Stimulated activated CD8-positive, alpha-beta memory T cell treated with anti-CD3 and anti-CD28 coated beads, Interleukin-2, amount 100 ng/mL, for 1 hour (primary cell): Measurements from ENCODE around the gene TMEM213.

Experiments
- DNase-seq, 2 donors: peaks; one replicate each; pipeline ENCODE4 v3.0.0-alpha.2; 2020; ENCODE audit warnings: low read depth in 2 of 2

Gene TMEM213

DNA sequence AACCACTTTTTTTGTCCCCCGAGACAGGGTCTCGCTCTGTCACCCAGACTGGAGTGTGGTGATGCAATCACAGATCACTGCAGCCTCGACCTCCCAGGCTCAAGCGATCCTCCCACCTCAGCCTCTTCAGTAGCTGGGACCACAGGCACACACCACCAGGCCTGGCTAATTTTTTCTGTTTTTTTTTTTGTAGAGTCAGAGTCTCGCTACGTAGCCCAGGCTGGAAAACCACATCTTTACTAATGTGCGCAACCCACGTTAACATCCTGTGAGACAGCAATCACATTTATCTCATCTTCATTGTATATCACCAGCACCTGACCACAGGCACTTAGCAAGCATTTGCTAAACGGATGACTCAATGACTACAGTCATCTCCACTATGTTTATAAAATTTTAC lies 78.0 kb downstream of the TMEM213 start:
- peak in 1 of 2 donors; percentile 24 for DNase-seq

DNA sequence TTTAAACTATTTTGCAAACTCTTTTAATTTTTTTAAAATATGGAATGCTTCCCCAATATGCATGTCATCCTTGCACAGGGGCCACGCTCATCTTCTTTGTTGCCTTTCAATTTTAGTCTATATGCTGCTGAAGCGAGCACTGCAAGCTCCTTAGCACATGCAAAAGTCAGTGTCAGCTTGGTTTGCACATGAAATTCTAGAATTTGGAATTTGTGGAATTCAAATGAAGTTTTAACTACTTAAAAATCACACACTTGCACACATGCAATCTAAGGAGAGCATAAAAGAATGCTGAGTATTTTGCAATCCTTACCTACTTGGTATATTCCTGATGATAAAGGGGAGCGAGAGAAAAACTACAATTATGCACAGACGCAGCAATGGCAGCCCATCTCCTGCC lies 78.5 kb downstream of the TMEM213 start:
- no peak for DNase-seq

DNA sequence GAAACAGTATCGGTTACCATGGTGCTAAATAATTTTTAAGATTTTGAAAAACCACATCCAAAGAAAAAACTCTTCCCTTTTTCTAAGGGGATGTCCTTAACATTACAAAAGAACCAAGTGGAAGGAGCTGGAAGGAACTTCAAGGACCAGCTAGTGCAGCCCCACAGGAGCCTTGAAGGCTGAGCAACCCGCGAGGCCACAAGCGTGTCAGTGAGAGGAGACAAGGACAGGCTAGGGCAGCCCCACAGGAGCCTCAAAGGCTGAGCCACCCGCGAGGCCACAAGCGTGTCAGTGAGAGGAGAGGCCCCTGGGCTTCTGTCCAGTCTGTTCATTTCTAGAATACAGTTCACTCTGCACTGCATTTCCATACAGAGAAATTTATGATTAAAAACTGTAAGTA lies 80.3 kb downstream of the TMEM213 start:
- no peak for DNase-seq

DNA sequence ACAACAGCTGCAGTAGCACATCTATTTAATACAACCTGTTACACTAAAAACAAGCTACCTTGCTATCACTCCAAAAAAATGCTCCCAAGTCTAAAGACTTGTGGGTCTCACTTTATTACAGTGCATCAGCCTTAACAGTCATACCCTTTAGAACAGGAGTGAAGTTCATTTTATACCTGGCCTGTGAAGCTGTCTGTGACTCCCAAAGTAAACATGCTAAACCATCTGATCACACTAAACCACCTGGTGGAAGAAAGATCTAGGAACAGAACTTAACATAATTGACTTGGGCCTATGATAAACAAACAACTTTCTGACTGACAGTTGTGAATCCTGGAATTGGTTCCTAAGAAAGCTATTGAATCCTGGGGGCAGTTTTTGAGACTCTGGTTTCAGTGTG lies 81.1 kb downstream of the TMEM213 start:
- DNase-seq, result no peak

DNA sequence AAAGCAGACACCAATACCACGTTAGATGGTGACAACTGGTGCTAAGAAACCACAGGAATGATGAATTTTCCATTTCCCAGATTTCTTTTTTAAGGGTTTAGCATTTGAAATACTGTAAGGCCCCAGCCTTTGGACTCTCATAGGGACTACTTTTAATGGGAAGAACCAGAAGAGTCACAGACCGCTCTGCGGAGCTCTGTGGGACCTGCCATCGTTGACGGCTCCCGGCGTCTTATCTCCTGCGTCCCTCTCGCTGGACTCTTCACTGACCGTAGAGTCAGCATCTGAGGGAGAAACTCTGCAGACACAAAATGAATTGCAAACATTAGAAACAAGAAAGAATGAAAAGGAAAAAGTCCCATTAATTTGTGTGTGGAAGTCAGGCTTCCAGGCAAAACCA lies 81.6 kb downstream of the TMEM213 start:
- no peak for DNase-seq

DNA sequence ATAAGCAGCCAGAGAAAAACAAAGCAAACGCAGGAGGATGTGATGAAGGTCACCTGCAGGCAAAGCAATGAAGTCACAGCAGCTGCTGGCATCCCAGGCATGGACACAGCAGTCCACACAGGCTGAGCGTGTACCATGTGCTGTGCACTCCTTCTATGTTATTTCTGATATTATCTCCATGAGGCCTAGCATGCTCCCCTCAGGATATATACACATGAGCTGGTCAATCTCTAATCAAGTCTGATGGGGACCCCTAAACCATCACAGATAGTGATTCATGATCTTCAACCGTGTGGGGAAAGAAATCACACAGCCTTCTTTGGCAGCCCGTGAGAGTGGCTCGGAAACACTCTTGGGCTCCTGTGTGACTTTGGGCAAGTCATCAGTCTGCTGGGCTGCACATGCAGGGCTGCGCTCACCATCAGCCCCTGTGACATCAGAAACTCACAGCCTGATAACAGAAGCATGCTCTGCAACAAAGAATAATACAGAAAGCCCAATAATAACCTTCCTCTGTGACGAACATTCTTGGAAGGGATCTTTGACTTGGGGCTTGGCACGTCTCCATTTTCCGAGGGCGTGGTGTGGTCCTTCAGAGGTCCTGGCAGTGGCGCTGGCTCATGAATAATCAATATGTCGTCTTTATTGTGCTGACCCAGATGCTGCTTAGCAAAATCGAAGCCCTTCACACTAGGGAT lies 83.2 kb downstream of the TMEM213 start:
- DNase-seq, result no peak

DNA sequence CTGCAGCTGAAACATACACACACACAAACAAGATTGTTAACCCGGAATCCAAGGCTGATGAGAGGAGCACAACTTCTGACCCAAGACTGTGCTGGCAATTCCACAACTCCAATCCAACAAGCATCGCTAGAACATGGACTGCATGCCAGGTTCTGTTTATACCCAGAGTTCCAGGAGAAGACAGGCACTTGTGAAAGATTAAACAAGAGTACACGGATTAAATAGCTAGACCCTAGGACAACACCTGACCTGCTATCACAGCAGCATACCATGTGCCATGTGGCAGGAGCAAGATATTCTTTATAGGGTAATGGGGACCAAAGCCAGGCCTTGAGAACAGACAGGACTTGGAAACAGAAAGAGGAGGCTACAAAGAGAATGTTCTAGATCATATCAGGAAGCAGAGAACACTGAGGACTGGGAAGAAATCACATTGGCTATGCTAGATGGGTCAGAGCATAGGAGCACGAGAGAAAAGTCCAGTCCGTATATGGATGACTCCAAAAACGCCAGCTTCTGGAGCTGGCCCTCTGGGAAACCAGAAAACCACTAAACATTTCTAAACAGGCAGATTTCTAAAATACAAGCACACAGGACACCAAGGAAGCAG lies 83.9 kb downstream of the TMEM213 start:
- no peak for DNase-seq

DNA sequence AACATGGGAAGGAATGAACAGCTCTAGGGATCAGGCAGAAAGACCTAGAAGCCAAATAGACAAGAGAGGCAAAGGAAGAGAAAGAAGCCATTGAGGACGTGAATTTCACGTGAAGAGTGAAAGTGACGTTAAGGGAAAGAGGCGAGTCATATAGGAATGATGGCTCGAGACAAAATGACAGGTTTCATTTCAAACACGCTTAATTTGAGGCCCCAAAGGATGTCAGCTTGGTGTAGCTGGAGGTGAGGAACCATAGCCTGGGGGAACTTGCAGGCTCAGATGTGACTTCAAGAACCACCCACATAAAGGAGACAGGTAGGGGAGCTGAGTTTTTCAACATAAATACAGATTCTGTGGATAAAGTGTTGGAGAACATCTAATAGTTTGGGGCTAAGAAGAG lies 84.5 kb downstream of the TMEM213 start:
- no peak for DNase-seq

DNA sequence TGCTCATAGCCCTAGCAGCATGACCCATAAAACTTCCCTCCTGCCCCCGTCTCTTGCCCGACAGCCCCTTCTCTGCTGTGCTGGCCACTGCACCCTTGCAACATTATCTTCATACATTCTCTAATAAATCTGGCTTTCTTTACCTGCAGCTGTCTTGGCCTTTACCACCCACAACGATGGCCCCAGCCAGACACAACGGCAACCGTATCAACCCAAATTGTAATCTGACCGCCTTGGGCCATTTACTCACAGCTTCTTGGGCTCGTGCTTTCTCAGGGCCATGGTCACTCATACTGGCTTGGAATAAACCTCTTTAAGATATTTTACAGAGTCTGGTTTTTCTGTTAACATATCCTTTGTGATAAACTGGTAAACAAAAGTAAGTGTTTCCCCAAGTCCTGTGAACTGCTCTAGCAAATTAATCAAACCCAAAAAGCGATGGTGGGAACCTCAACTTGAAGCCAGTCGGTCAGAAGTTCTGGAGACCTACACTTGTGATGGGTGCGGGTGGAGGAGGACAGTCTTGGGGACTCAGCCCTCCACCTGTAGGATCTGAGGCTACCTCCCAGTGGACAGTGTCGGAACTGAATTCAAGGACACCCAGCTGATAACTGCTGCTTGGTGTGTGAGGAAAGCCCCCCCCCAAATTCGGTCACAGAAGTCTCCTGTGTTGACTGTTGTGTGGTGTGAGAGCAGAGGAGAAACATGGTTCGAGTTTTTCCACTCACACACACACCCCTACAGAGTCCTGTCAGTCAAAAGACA lies 87.8 kb downstream of the TMEM213 start:
- DNase-seq, result no peak

DNA sequence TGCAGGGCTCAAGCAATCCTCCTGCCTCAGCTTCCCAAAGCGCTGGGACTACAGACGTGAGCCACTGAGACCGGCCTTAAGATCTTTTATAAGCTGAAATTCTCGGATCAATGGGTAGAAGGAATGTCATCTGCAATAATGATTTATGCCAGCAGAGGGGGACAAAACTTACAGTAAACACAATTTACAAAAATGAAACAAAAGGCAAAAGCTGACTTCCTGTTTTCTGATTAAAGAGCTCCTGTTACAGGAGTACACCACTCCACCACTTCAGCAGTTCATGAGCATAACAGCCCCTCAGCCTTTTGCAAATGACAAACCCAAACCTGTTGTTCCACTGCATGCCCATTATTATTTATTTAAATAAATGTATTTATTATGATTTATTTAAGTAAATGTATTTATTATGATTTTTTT lies 88.7 kb downstream of the TMEM213 start:
- DNase-seq, result no peak

DNA sequence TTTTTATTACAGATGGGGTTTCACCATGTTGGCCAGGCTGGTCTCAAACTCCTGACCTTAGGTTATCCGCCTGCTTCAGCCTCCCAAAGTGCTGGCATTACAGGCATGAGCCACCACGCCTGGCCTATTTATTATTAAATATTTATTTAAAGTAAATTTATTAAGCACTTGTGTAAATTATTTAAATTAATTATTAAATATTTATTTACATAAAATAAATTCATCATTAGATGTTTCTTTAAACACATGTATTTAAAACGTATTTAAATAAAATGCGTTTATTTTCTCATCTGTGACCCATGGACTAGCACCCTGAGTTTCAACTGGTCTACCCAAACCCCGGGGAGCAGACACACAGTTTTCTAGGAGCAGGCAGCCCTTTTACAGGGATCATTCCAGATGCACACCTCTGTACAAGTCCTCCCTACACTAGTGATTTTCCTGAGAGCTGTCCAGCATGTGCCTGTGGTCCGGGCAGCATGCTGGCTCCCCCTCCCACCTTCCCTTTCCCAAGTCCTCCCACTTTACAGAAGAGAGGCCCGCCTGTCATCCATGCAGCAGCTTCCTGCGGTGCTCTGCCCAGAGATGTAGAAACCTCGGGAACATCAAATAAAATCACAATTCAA lies 89.4 kb downstream of the TMEM213 start:
- DNase-seq, result no peak
